NCI-H2196 (cell line): ENCODE data around the gene AIF1.

Experiments used
- DNase-seq: peaks from one replicate; lab custom pipeline; 2025; ENCODE audit not compliant: unreplicated experiment; lab: John Stamatoyannopoulos, UW

Gene AIF1

DNA sequence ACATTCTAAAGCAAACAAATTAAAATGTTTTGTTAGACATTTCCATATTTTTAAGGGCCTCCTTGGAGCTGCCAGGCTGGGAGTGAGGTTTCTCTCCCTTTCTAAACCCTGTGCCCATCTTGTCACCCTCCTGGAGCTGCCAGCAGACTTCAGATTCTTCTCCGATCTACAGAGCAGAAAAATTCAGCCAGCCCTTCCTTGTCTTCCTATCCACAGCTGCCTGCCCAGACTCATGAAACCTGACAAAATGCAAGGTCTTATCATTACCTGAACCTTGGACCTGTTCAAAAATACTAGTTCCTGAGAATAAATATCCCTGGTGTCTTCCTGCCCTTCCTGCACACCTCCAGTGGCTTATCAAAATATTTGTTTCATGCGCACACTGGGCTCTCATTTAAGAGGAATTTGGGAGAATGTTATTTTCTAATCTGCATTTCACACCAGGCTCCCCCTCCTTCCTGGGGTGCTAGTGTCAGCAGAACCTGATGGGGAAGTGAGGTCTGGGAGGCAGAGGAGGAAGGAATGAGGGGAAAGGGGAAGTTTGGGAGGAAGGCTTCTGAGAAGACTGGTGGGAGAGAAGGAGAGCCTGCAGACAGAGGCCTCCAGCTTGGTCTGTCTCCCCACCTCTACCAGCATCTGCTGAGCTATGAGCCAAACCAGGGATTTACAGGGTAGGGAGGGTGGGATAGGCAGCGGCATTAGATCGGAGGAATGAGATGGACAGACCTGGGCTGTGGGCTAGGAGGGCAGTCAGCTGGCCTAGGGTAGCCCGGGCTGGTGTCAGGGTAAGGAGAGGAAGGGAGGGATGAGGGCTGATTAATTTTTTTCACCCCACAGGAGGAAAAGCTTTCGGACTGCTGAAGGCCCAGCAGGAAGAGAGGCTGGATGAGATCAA is at the start of gene AIF1:
AIF1 (plus strand) TSS at position 551 of the 895 bp plus-strand sequence; CDS start at position 647, 96 bp downstream.
- DNase-seq, result no peak

DNA sequence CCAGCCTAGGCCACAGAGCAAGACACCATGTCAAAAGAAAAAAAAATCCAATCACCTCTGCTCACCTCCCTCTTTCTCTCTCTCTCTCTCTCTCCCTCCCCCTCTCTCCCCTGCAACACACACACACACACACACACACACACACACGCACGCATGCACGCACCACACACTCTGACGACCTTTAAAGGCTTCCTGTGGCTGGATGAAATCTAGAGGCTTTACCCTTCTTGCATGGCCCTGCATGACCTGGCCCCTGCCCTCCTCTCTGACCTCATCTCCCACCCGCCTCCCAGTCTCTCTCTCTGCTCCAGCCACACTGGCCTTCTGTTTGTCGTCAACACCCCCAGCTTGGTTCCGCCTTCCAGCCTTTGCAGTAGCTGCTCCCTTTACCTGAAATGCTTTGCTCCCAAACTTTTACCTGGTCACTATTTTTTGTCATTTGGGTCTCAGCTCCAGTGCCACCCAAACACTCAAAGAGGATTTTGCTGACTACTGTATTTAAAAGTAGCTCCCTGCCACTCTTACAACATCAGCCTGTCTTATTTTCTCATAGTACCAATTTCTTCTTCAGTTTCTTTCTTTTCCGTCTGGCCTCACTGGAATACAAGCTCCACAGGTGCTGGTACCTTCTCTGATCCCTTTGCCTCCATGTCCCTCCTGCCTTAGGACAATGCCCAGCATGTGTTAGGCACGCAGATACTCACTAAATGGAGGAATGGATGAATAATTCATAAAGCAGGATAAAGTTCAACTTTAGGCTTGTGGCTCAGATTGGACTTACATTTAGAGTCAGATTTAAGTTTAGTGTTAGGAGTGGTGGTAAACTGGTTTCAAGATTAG is 47.3 kb upstream of the AIF1 start:
- no peak for DNase-seq

DNA sequence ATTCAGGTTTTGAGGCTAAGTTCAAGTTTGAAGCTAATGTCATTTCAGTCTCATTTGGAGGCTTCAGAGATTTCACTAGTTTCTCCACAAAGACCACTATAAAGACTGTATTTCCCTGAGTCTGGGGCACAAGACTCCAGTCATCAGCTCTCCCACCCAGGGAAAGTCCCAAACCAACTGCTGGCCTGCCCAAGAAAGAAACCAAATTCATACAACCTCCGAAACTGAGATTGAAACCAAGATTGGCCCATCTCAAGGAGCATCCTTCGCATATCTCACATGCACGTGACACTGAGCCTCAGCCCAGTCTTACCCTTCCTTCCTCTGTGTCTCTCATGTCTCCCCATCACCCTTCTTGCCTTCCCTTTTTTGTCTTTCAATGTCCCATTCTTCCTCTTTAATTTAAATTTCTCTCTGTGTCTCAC is 46.5 kb upstream of the AIF1 start:
- DNase-seq, result no peak

DNA sequence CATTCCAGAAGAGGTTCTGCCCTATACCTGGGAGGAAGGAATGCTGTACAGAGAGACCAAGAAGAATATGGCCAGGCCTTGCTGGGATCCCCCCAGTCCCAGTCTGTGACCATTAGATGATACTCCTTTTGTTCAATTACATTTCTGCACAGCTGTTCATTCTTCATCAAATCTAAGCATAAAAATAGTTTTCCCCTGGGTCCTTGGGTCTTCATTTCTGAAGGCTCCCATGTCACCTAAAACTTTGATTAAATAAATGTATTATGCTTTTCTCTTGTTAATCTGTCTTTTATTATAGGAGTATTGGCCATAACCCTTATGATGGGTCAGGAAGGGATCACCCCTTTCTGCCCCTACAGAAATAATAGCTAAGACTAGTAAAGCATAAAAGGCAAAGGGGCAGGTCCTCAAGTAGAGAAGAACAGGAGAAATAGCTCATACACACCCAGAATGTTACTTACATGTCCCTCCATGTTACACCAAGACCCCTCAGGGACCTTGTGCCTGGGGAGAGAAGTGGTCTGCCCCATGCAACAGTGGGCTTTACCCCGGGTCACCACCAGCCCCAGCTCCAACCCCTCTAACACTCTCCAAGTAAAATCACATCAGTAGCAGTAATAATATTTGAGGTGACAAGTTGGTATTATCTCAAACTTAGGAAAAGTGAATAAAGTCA is 45.0 kb upstream of the AIF1 start:
- DNase-seq, result no peak

DNA sequence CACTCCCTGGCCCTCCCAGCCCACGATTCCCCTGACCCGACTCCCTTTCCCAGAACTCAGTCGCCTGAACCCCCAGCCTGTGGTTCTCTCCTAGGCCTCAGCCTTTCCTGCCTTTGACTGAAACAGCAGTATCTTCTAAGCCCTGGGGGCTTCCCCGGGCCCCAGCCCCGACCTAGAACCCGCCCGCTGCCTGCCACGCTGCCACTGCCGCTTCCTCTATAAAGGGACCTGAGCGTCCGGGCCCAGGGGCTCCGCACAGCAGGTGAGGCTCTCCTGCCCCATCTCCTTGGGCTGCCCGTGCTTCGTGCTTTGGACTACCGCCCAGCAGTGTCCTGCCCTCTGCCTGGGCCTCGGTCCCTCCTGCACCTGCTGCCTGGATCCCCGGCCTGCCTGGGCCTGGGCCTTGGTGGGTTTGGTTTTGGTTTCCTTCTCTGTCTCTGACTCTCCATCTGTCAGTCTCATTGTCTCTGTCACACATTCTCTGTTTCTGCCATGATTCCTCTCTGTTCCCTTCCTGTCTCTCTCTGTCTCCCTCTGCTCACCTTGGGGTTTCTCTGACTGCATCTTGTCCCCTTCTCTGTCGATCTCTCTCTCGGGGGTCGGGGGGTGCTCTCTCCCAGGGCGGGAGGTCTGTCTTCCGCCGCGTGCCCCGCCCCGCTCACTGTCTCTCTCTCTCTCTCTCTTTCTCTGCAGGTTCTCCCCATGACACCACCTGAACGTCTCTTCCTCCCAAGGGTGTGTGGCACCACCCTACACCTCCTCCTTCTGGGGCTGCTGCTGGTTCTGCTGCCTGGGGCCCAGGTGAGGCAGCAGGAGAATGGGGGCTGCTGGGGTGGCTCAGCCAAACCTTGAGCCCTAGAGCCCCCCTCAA is 42.8 kb upstream of the AIF1 start, which contains the start of gene LTA:
LTA (plus strand) TSS at position 249 of the 871 bp plus-strand sequence; CDS start at position 703, 454 bp downstream.
- no peak for DNase-seq

DNA sequence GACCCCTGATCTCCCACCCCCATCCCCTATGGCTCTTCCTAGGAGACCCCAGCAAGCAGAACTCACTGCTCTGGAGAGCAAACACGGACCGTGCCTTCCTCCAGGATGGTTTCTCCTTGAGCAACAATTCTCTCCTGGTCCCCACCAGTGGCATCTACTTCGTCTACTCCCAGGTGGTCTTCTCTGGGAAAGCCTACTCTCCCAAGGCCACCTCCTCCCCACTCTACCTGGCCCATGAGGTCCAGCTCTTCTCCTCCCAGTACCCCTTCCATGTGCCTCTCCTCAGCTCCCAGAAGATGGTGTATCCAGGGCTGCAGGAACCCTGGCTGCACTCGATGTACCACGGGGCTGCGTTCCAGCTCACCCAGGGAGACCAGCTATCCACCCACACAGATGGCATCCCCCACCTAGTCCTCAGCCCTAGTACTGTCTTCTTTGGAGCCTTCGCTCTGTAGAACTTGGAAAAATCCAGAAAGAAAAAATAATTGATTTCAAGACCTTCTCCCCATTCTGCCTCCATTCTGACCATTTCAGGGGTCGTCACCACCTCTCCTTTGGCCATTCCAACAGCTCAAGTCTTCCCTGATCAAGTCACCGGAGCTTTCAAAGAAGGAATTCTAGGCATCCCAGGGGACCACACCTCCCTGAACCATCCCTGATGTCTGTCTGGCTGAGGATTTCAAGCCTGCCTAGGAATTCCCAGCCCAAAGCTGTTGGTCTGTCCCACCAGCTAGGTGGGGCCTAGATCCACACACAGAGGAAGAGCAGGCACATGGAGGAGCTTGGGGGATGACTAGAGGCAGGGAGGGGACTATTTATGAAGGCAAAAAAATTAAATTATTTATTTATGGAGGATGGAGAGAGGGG is 41.6 kb upstream of the AIF1 start:
- no peak for DNase-seq

- no peak for DNase-seq
Measured at GRCh38 chr6:31574106-31575061, 40.6 kb upstream of the AIF1 start.

DNA sequence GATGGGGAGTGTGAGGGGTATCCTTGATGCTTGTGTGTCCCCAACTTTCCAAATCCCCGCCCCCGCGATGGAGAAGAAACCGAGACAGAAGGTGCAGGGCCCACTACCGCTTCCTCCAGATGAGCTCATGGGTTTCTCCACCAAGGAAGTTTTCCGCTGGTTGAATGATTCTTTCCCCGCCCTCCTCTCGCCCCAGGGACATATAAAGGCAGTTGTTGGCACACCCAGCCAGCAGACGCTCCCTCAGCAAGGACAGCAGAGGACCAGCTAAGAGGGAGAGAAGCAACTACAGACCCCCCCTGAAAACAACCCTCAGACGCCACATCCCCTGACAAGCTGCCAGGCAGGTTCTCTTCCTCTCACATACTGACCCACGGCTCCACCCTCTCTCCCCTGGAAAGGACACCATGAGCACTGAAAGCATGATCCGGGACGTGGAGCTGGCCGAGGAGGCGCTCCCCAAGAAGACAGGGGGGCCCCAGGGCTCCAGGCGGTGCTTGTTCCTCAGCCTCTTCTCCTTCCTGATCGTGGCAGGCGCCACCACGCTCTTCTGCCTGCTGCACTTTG is 39.6 kb upstream of the AIF1 start, which contains the start of gene TNF:
TNF (plus strand) TSS at position 231 of the 567 bp plus-strand sequence; CDS start at position 408, 177 bp downstream.
- no peak for DNase-seq

GRCh38 chr6:31575952-31576685 is 38.9 kb upstream of the AIF1 start:
- DNase-seq, result no peak

DNA sequence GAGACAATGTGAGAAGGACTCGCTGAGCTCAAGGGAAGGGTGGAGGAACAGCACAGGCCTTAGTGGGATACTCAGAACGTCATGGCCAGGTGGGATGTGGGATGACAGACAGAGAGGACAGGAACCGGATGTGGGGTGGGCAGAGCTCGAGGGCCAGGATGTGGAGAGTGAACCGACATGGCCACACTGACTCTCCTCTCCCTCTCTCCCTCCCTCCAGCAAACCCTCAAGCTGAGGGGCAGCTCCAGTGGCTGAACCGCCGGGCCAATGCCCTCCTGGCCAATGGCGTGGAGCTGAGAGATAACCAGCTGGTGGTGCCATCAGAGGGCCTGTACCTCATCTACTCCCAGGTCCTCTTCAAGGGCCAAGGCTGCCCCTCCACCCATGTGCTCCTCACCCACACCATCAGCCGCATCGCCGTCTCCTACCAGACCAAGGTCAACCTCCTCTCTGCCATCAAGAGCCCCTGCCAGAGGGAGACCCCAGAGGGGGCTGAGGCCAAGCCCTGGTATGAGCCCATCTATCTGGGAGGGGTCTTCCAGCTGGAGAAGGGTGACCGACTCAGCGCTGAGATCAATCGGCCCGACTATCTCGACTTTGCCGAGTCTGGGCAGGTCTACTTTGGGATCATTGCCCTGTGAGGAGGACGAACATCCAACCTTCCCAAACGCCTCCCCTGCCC is 38.0 kb upstream of the AIF1 start:
- no peak for DNase-seq

GRCh38 chr6:31577579-31577966 is 37.5 kb upstream of the AIF1 start:
- no peak for DNase-seq

GRCh38 chr6:31578184-31579118 is 36.6 kb upstream of the AIF1 start:
- DNase-seq, result no peak

- DNase-seq, result no peak
Measured at GRCh38 chr6:31579119-31579505, 35.9 kb upstream of the AIF1 start.

DNA sequence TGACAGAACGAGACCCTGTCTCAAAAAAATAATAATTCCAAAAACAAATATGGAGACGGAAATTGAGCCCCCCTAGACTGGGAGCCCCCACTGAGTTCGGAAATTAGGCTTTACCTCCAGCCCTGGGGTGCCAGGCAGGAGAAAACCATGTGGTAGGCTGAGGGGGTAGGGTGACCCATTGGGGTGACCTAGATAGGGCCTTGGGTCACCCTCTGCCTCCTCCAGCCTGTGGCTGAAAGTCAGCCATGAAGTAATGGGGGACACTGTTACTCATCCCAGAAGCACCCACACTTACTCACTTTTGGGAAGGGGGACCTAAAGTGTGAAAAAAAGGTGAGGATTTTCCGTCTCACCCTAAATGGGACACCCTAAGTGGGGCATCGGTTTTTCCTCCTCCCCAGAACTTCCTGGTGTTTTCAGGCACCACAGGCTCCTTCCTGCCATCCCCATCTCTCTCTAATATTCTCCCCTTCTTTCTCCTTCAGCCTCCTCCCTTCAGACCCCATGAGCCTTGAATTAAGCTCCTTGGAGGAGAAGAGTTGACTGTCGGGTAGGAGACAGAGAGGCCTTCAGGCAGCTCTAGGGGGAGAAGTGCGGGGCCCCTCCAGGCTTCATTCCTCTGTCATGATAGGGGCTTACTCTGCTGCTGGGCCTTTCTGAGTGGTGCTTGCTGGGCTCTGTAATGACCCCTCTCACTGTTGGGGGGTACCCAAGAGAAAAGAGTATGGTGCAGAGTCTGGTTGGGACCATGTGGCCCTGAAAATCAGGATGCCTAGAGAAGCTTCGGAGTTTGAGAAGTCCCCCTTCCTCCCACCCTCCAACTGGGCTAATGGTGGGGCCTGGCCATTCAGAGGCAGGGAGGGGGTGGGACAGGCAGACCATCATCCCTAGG is 35.2 kb upstream of the AIF1 start:
- DNase-seq, result no peak

DNA sequence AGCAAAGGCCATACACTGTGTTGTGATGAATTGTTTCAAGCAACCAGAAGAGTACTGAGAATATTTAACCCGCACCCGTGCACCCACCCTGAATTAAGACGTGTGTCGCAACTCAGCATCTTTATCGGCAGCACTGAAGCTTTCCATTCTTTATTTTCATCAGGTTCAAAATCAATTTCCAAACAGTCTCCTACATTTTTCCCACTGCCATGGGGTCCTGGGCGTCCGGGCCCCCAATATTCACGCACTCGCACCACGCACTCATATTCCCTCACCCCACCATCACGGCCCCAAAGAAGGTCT is 34.6 kb upstream of the AIF1 start:
- DNase-seq, result no peak
